Measurements from ENCODE around the gene ERN1. TPM values are rescaled to one million over a fixed set of nuclear protein-coding genes. Genes with fewer than 3 reads are reported as not detected.

Gene ERN1
- total RNA-seq, 1 donor, result 12.7 TPM

DNA sequence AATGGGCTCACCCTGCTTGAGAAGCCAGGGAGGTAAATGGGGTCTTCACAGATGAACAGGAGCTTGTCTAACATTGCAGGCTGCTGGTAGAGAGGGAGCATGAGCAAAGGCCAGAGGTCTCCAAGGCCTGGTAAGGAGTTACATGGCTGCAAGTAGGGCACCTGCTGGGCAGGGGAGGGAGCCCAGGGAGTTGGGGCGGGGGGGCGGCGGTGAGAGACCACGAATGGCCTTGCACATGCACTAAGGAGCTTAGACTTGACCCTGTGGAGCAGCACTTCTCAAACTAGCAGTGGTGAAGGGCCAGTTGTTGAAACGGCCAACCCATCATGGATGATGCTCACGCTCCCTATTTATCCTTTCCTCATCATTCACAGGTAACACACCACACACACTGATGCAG lies 38.4 kb downstream of the ERN1 start:
- Histone ChIP-seq H3K4me2 (ENCODE audit: insufficient read depth, low read length) (no peak overlapping the region), H3K36me3 (ENCODE audit: insufficient read depth, low read length) (peaks cover 12% of the 10 kb centered on the region), H2AFZ (ENCODE audit: low read length) (no peak overlapping the region), H3K27ac (ENCODE audit: low read depth, low read length) (no peak overlapping the region), H3K4me1 (ENCODE audit: insufficient read depth, low read length) (peaks cover 2% of the 10 kb centered on the region), H3K79me2 (ENCODE audit: insufficient read depth, low read length) (peaks cover 10% of the 10 kb centered on the region), H3K27me3 (ENCODE audit: insufficient read depth, low read length) (no peaks in the 10 kb centered on the region), H3K4me3 (ENCODE audit: insufficient read depth, low read length) (no peak overlapping the region), H3K9me3 (ENCODE audit: low read depth, low read length) (no peaks in the 10 kb centered on the region), H4K20me1 (ENCODE audit: insufficient read depth, low read length) (peaks cover 13% of the 10 kb centered on the region)
- peak; percentile 22 for DNase-seq (ENCODE audit: insufficient read length, low spot score, missing footprints)
- TF ChIP-seq, protein P1, sequence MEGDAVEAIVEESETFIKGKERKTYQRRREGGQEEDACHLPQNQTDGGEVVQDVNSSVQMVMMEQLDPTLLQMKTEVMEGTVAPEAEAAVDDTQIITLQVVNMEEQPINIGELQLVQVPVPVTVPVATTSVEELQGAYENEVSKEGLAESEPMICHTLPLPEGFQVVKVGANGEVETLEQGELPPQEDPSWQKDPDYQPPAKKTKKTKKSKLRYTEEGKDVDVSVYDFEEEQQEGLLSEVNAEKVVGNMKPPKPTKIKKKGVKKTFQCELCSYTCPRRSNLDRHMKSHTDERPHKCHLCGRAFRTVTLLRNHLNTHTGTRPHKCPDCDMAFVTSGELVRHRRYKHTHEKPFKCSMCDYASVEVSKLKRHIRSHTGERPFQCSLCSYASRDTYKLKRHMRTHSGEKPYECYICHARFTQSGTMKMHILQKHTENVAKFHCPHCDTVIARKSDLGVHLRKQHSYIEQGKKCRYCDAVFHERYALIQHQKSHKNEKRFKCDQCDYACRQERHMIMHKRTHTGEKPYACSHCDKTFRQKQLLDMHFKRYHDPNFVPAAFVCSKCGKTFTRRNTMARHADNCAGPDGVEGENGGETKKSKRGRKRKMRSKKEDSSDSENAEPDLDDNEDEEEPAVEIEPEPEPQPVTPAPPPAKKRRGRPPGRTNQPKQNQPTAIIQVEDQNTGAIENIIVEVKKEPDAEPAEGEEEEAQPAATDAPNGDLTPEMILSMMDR (IDR thresholded peaks at IDR 0.05; ENCODE audit: extremely low read depth, low read depth, low read length), result no peak

- Histone ChIP-seq H3K4me2 (ENCODE audit: insufficient read depth, low read length) (no peak overlapping the region), H3K4me1 (ENCODE audit: insufficient read depth, low read length) (no peaks in the 10 kb centered on the region), H3K27me3 (ENCODE audit: insufficient read depth, low read length) (no peaks in the 10 kb centered on the region), H4K20me1 (ENCODE audit: insufficient read depth, low read length) (peaks cover 13% of the 10 kb centered on the region), H2AFZ (ENCODE audit: low read length) (no peak overlapping the region), H3K79me2 (ENCODE audit: insufficient read depth, low read length) (peaks cover 10% of the 10 kb centered on the region), H3K4me3 (ENCODE audit: insufficient read depth, low read length) (no peak overlapping the region), H3K36me3 (ENCODE audit: insufficient read depth, low read length) (peaks cover 8% of the 10 kb centered on the region), H3K27ac (ENCODE audit: low read depth, low read length) (no peak overlapping the region), H3K9me3 (ENCODE audit: low read depth, low read length) (no peaks in the 10 kb centered on the region)
- TF ChIP-seq, protein P1 (IDR thresholded peaks at IDR 0.05; ENCODE audit: extremely low read depth, low read depth, low read length), result no peak
- DNase-seq (ENCODE audit: insufficient read length, low spot score, missing footprints), result peak; percentile 80
Measured at GRCh38 chr17:64091116-64091515, 38.8 kb downstream of the ERN1 start.

DNA sequence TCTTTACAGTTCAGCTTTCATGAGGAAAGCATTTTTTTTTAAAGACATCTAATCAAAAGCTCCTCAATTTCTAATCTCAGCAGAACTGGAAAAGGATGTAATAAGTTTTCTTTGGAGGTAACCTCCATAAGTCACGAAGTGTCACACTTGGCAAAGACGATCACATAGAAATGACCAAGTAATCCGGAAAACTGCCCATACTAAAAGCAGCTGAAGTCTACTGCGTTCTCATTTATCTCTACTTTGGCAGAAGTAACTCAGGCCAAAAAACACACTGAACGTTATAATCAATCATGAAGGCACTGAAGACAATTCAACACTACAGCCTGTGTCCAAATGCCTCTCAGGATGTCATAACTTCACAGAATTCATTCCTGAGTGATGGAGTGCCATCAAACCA lies 39.8 kb downstream of the ERN1 start:
- DNase-seq (ENCODE audit: insufficient read length, low spot score, missing footprints), result no peak
- peaks cover 13% of the 10 kb centered on the region for H3K79me2 ChIP-seq (ENCODE audit: insufficient read depth, low read length)
- TF ChIP-seq, protein P1 (IDR thresholded peaks at IDR 0.05; ENCODE audit: extremely low read depth, low read depth, low read length), result no peak

GRCh38 chr17:64087252-64088005 lies 42.5 kb downstream of the ERN1 start:
- H2AFZ ChIP-seq (ENCODE audit: low read length), result no peak overlapping the region
- peaks cover 42% of the 10 kb centered on the region for H4K20me1 ChIP-seq (ENCODE audit: insufficient read depth, low read length)
- no peak for DNase-seq (ENCODE audit: insufficient read length, low spot score, missing footprints)
- H3K4me3 ChIP-seq (ENCODE audit: insufficient read depth, low read length), result no peak overlapping the region
- H3K9me3 ChIP-seq (ENCODE audit: low read depth, low read length), result no peaks in the 10 kb centered on the region
- peaks cover 24% of the 10 kb centered on the region for H3K4me1 ChIP-seq (ENCODE audit: insufficient read depth, low read length)
- no peak overlapping the region for H3K27ac ChIP-seq (ENCODE audit: low read depth, low read length)
- TF ChIP-seq, protein P1 (IDR thresholded peaks at IDR 0.05; ENCODE audit: extremely low read depth, low read depth, low read length), result no peak
- H3K79me2 ChIP-seq (ENCODE audit: insufficient read depth, low read length), result peaks cover 21% of the 10 kb centered on the region
- H3K36me3 ChIP-seq (ENCODE audit: insufficient read depth, low read length), result no peaks in the 10 kb centered on the region
- H3K4me2 ChIP-seq (ENCODE audit: insufficient read depth, low read length), result no peak overlapping the region
- no peaks in the 10 kb centered on the region for H3K27me3 ChIP-seq (ENCODE audit: insufficient read depth, low read length)

More for the DNA sequence above, 39.8 kb downstream of the ERN1 start:
- Histone ChIP-seq H2AFZ (ENCODE audit: low read length) (no peak overlapping the region), H3K4me2 (ENCODE audit: insufficient read depth, low read length) (no peak overlapping the region), H3K36me3 (ENCODE audit: insufficient read depth, low read length) (peaks cover 8% of the 10 kb centered on the region), H3K4me3 (ENCODE audit: insufficient read depth, low read length) (no peak overlapping the region), H3K27ac (ENCODE audit: low read depth, low read length) (no peak overlapping the region), H4K20me1 (ENCODE audit: insufficient read depth, low read length) (peaks cover 23% of the 10 kb centered on the region), H3K27me3 (ENCODE audit: insufficient read depth, low read length) (no peaks in the 10 kb centered on the region), H3K4me1 (ENCODE audit: insufficient read depth, low read length) (no peaks in the 10 kb centered on the region), H3K9me3 (ENCODE audit: low read depth, low read length) (no peaks in the 10 kb centered on the region)
